ENCODE results near the gene CLDN34.

Gene CLDN34

DNA sequence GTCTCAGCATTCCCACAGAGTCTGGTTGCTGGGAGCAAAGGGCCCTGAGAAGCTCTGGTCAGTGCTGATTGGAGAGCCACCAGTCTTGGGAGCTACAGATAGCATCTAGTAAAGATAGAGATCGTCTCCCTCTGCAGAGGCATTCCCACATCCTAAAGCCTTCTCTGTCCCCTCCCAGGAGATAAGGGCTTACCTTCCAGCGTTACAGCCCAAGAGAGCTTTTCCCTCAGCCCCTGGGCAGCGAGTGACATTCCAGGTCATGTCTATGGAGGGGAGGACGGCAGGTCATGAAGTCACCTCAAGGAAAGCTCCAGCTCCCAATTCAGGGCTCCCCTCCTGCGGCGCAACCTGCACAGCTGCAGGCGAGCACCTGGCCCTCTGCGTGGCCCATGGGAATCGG lies 29.9 kb downstream of the CLDN34 start:
- TF ChIP-seq EZH2phosphoT487 (conservative IDR thresholded peaks at IDR 0.05; ENCODE audit: low read length) = no peak
- TF ChIP-seq, protein P1, sequence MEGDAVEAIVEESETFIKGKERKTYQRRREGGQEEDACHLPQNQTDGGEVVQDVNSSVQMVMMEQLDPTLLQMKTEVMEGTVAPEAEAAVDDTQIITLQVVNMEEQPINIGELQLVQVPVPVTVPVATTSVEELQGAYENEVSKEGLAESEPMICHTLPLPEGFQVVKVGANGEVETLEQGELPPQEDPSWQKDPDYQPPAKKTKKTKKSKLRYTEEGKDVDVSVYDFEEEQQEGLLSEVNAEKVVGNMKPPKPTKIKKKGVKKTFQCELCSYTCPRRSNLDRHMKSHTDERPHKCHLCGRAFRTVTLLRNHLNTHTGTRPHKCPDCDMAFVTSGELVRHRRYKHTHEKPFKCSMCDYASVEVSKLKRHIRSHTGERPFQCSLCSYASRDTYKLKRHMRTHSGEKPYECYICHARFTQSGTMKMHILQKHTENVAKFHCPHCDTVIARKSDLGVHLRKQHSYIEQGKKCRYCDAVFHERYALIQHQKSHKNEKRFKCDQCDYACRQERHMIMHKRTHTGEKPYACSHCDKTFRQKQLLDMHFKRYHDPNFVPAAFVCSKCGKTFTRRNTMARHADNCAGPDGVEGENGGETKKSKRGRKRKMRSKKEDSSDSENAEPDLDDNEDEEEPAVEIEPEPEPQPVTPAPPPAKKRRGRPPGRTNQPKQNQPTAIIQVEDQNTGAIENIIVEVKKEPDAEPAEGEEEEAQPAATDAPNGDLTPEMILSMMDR (IDR thresholded peaks at IDR 0.05; ENCODE audit: insufficient read depth, low read length, poor library complexity, severe bottlenecking) = no peak
- no peak overlapping the region for H3K4me3 ChIP-seq (ENCODE audit: insufficient read depth, low read length, poor library complexity, severe bottlenecking)
- H3K9me2 ChIP-seq (replicated peaks; ENCODE audit: insufficient read depth, low read length) = no peaks in the 10 kb centered on the region
- no peaks in the 10 kb centered on the region for H4K20me1 ChIP-seq (ENCODE audit: low read depth, low read length)
- no peaks in the 10 kb centered on the region for H3K9me3 ChIP-seq (ENCODE audit: insufficient read depth, low read length)
- no peak overlapping the region for H3K4me2 ChIP-seq (ENCODE audit: low read depth, low read length, poor library complexity, severe bottlenecking)
- H3K27ac ChIP-seq (ENCODE audit: low read depth, low read length) = no peak overlapping the region
- no peaks in the 10 kb centered on the region for H3F3A ChIP-seq (ENCODE audit: insufficient read depth)
- no peaks in the 10 kb centered on the region for H3K27me3 ChIP-seq (ENCODE audit: low read length)
- H2AFZ ChIP-seq (ENCODE audit: low read depth, low read length, severe bottlenecking) = no peak overlapping the region
- no peaks in the 10 kb centered on the region for H3K79me2 ChIP-seq (ENCODE audit: insufficient read depth, low read length)
- H3K9ac ChIP-seq (ENCODE audit: low read length) = no peak overlapping the region
- no peaks in the 10 kb centered on the region for H3K36me3 ChIP-seq (ENCODE audit: low read length)

DNA sequence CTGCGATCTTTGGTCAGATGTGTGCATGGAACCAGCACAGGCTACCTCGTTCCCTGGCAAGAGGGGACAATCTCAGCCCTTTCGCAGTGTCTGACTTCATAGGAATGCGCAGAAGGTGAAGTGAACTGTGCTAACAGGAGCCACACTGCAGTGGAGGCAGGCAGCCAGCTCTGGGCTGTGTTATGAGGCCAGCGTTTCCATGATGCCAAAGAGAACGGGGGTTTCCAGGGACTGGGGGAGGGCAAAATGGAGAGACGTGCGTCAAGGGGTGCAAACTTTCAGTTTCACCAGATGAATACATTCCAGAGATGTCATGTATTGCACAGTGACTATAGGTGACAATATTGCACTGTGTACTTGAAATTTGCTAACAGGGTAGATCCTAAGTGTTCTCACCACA lies 30.4 kb downstream of the CLDN34 start:
- H3K9ac ChIP-seq (ENCODE audit: low read length) = no peak overlapping the region
- no peak overlapping the region for H3K4me2 ChIP-seq (ENCODE audit: low read depth, low read length, poor library complexity, severe bottlenecking)
- no peak overlapping the region for H3K27ac ChIP-seq (ENCODE audit: low read depth, low read length)
- H3K9me2 ChIP-seq (replicated peaks; ENCODE audit: insufficient read depth, low read length) = no peaks in the 10 kb centered on the region
- no peaks in the 10 kb centered on the region for H4K20me1 ChIP-seq (ENCODE audit: low read depth, low read length)
- H3K27me3 ChIP-seq (ENCODE audit: low read length) = no peaks in the 10 kb centered on the region
- no peak overlapping the region for H3K4me3 ChIP-seq (ENCODE audit: insufficient read depth, low read length, poor library complexity, severe bottlenecking)
- no peaks in the 10 kb centered on the region for H3K36me3 ChIP-seq (ENCODE audit: low read length)
- TF ChIP-seq, protein P1 (IDR thresholded peaks at IDR 0.05; ENCODE audit: insufficient read depth, low read length, poor library complexity, severe bottlenecking) = no peak
- no peak for TF ChIP-seq EZH2phosphoT487 (conservative IDR thresholded peaks at IDR 0.05; ENCODE audit: low read length)
- H3F3A ChIP-seq (ENCODE audit: insufficient read depth) = no peaks in the 10 kb centered on the region
- H3K79me2 ChIP-seq (ENCODE audit: insufficient read depth, low read length) = no peaks in the 10 kb centered on the region
- H2AFZ ChIP-seq (ENCODE audit: low read depth, low read length, severe bottlenecking) = no peak overlapping the region
- no peaks in the 10 kb centered on the region for H3K9me3 ChIP-seq (ENCODE audit: insufficient read depth, low read length)

DNA sequence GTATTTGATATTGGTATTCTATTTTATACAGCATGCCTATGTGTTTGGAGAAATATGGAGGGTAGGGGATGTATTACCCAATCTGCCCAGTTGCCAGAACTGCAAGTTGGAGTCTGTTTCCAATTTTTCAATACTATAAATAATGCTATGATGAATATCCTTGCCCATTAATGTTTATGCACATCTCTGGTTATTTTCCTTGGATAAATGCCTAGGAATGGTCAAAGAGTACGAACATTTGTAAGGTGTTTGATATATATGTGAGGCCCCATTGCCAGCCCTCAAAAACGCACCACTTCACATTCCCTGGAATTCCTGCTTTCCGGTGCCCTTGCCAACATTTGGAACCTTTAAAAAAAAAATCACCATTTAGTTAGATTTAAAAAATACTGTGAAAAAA lies 34.3 kb downstream of the CLDN34 start:
- H3K4me3 ChIP-seq (ENCODE audit: insufficient read depth, low read length, poor library complexity, severe bottlenecking) = no peak overlapping the region
- H4K20me1 ChIP-seq (ENCODE audit: low read depth, low read length) = no peaks in the 10 kb centered on the region
- H3K27ac ChIP-seq (ENCODE audit: low read depth, low read length) = no peak overlapping the region
- no peaks in the 10 kb centered on the region for H3K36me3 ChIP-seq (ENCODE audit: low read length)
- no peaks in the 10 kb centered on the region for H3K9me2 ChIP-seq (replicated peaks; ENCODE audit: insufficient read depth, low read length)
- no peaks in the 10 kb centered on the region for H3F3A ChIP-seq (ENCODE audit: insufficient read depth)
- H3K79me2 ChIP-seq (ENCODE audit: insufficient read depth, low read length) = no peaks in the 10 kb centered on the region
- no peak overlapping the region for H3K4me2 ChIP-seq (ENCODE audit: low read depth, low read length, poor library complexity, severe bottlenecking)
- no peaks in the 10 kb centered on the region for H3K27me3 ChIP-seq (ENCODE audit: low read length)
- TF ChIP-seq, protein P1 (IDR thresholded peaks at IDR 0.05; ENCODE audit: insufficient read depth, low read length, poor library complexity, severe bottlenecking) = no peak
- TF ChIP-seq EZH2phosphoT487 (conservative IDR thresholded peaks at IDR 0.05; ENCODE audit: low read length) = no peak
- no peak overlapping the region for H2AFZ ChIP-seq (ENCODE audit: low read depth, low read length, severe bottlenecking)
- H3K9ac ChIP-seq (ENCODE audit: low read length) = no peak overlapping the region
- no peaks in the 10 kb centered on the region for H3K9me3 ChIP-seq (ENCODE audit: insufficient read depth, low read length)
